Neural cell (in vitro differentiated cells): Measurements from ENCODE around the gene ABHD8. TPM values are rescaled to one million over a fixed set of nuclear protein-coding genes. Genes with fewer than 3 reads are reported as not detected.

Experiments used
- H2AFZ ChIP-seq: fragments of 200-600, 300-800 bp; sonication (generic), shearing (Covaris generic); 2 replicates; pipeline ENCODE4 v1.6.0; 2014; ENCODE audit warnings: low read depth, mild to moderate bottlenecking, antibody characterized with exemption, low read length, moderate library complexity
- H3F3A ChIP-seq: fragments of 200-600 bp; shearing (Covaris generic); 2 replicates; pipeline ENCODE4 v1.6.1; 2016; ENCODE audit warnings: mild to moderate bottlenecking, moderate library complexity, mixed read lengths, antibody characterized with exemption, low read length; ENCODE audit not compliant: insufficient read depth, poor library complexity, severe bottlenecking
- H3K27ac ChIP-seq: fragments of 200-600, 300-800 bp; sonication (generic), shearing (Covaris generic); 2 replicates; pipeline ENCODE4 v1.5.1; 2014; ENCODE audit warnings: mild to moderate bottlenecking, low read length, moderate library complexity
- H3K27me3 ChIP-seq: fragments of 300-800, 200-600 bp; sonication (generic), shearing (Covaris generic); 2 replicates; pipeline ENCODE4 v1.6.0; 2014; ENCODE audit warnings: mild to moderate bottlenecking, low read depth, low read length, moderate library complexity; ENCODE audit not compliant: insufficient read depth
- H3K36me3 ChIP-seq: fragments of 300-800, 200-600 bp; sonication (generic), shearing (Covaris generic); 2 replicates; pipeline ENCODE4 v1.5.1; 2014; ENCODE audit warnings: mild to moderate bottlenecking, antibody characterized with exemption, low read length, moderate library complexity; ENCODE audit not compliant: insufficient read depth
- H3K4me2 ChIP-seq: fragments of 300-800, 200-600 bp; sonication (generic), shearing (Covaris generic); 2 replicates; pipeline ENCODE4 v1.6.0; 2014; ENCODE audit warnings: mild to moderate bottlenecking, low read length
- H3K4me3 ChIP-seq: fragments of 300-800, 200-600 bp; sonication (generic), shearing (Covaris generic); 2 replicates; pipeline ENCODE4 v1.5.1; 2014; ENCODE audit warnings: mild to moderate bottlenecking, low read length, moderate library complexity
- H3K79me2 ChIP-seq: fragments of 200-600 bp; shearing (Covaris generic); replicated peaks from 2 replicates; pipeline ENCODE4 v1.6.0; 2014; ENCODE audit warnings: mild to moderate bottlenecking, low read length, moderate library complexity; ENCODE audit not compliant: insufficient read depth
- H3K9ac ChIP-seq: fragments of 300-800, 200-600 bp; sonication (generic), shearing (Covaris generic); 2 replicates; pipeline ENCODE4 v1.6.1; 2016; ENCODE audit warnings: mild to moderate bottlenecking, low read length, mixed read lengths
- H3K9me2 ChIP-seq: fragments of 200-600 bp; shearing (Covaris generic); 2 replicates; pipeline ENCODE4 v1.6.1; 2016; ENCODE audit warnings: mild to moderate bottlenecking, low read length, mixed read lengths; ENCODE audit not compliant: insufficient read depth
- H3K9me3 ChIP-seq: fragments of 200-600, 300-800 bp; sonication (generic), shearing (Covaris generic); 2 replicates; pipeline ENCODE4 v1.6.1; 2016; ENCODE audit warnings: mild to moderate bottlenecking, mixed run types, low read length, moderate library complexity, mixed read lengths
- H4K20me1 ChIP-seq: fragments of 200-600 bp; shearing (Covaris generic); 2 replicates; pipeline ENCODE4 v1.6.1; 2016; ENCODE audit warnings: mild to moderate bottlenecking, mixed run types; ENCODE audit not compliant: insufficient read depth
- CTCF ChIP-seq: fragments of 450-650 bp; IDR thresholded peaks from 2 replicates; pipeline ENCODE4 v1.5.1; 2014; ENCODE audit warnings: antibody characterized with exemption, mild to moderate bottlenecking, moderate library complexity; ENCODE audit not compliant: poor library complexity, severe bottlenecking
- EP300 ChIP-seq: fragments of 450-650 bp; conservative IDR thresholded peaks from 2 replicates; pipeline ENCODE4 v1.6.1; 2014; ENCODE audit warnings: antibody characterized with exemption, mild to moderate bottlenecking, moderate library complexity; ENCODE audit not compliant: poor library complexity, severe bottlenecking
- EZH2 ChIP-seq: fragments of 200-600, 300-800 bp; shearing (Covaris generic), sonication (generic); IDR thresholded peaks from 2 replicates; pipeline ENCODE4 v1.6.1; 2014; ENCODE audit warnings: antibody characterized with exemption, low read length, borderline replicate concordance, mild to moderate bottlenecking; ENCODE audit not compliant: insufficient read depth, poor library complexity, severe bottlenecking
- MXI1 ChIP-seq: fragments of 450-650 bp; conservative IDR thresholded peaks from 2 replicates; pipeline ENCODE4 v1.6.1; 2014; ENCODE audit warnings: antibody characterized with exemption, mild to moderate bottlenecking; ENCODE audit not compliant: poor library complexity, severe bottlenecking
- POLR2AphosphoS5 ChIP-seq: IDR thresholded peaks from 2 replicates; pipeline ENCODE4 v1.6.1; 2012
- RAD21 ChIP-seq: fragments of 450-650 bp; conservative IDR thresholded peaks from 2 replicates; pipeline ENCODE4 v1.6.1; 2014; ENCODE audit warnings: antibody characterized with exemption, mild to moderate bottlenecking, moderate library complexity
- REST ChIP-seq: IDR thresholded peaks from 2 replicates; pipeline ENCODE4 v1.6.1; 2012; ENCODE audit warnings: borderline replicate concordance
- SMC3 ChIP-seq: fragments of 450-650 bp; conservative IDR thresholded peaks from 2 replicates; pipeline ENCODE4 v1.6.1; 2014; ENCODE audit warnings: antibody characterized with exemption, mild to moderate bottlenecking, moderate library complexity; ENCODE audit not compliant: poor library complexity
- TAF1 ChIP-seq: IDR thresholded peaks from 2 replicates; pipeline ENCODE4 v1.6.1; 2012; ENCODE audit warnings: low read depth
- polyA plus RNA-seq: library from polyadenylated mRNA; depleted of rRNA; stranded (reverse); fragments of >200 nt; gene quantifications from 2 replicates; pipeline ENCODE4 v1.2.3, GENCODE V29; 2014

ABHD8 gene
- polyA plus RNA-seq, 1 donor from 2014 or later: 28.1 TPM

GRCh38 chr19:17243211-17243829 lies 59.9 kb downstream of the ABHD8 start:
- no peak overlapping the region for H2AFZ ChIP-seq
- H3K27me3 ChIP-seq: no peaks in the 10 kb centered on the region
- no peaks in the 10 kb centered on the region for H4K20me1 ChIP-seq
- no peaks in the 10 kb centered on the region for H3F3A ChIP-seq
- H3K79me2 ChIP-seq: peaks cover 13% of the 10 kb centered on the region
- H3K9me3 ChIP-seq: no peaks in the 10 kb centered on the region
- H3K4me3 ChIP-seq: peak overlapping the region; percentile 70
- no peaks in the 10 kb centered on the region for H3K36me3 ChIP-seq
- H3K4me2 ChIP-seq: peak overlapping the region; percentile 59
- H3K9ac ChIP-seq: peak overlapping the region; percentile 57
- no peak for TF ChIP-seq CTCF
- TF ChIP-seq MXI1: no peak
- no peak for TF ChIP-seq EP300
- TF ChIP-seq SMC3: no peak
- no peak for TF ChIP-seq EZH2
- TF ChIP-seq TAF1: no peak
- no peak for TF ChIP-seq RAD21
- TF ChIP-seq POLR2AphosphoS5: no peak
- TF ChIP-seq REST: no peak
- no peak overlapping the region for H3K27ac ChIP-seq
- H3K9me2 ChIP-seq: no peaks in the 10 kb centered on the region

- no peak overlapping the region for H3K4me3 ChIP-seq
Measured at GRCh38 chr19:17242431-17243208, 60.6 kb downstream of the ABHD8 start.

More at GRCh38 chr19:17242431-17243208, 60.6 kb downstream of the ABHD8 start:
- no peaks in the 10 kb centered on the region for H3K9me2 ChIP-seq
- no peak overlapping the region for H3K9ac ChIP-seq
- H3K9me3 ChIP-seq: no peaks in the 10 kb centered on the region
- H3K36me3 ChIP-seq: no peaks in the 10 kb centered on the region
- H3K79me2 ChIP-seq: peaks cover 13% of the 10 kb centered on the region
- no peak overlapping the region for H3K4me2 ChIP-seq
- H3K27ac ChIP-seq: no peak overlapping the region
- no peaks in the 10 kb centered on the region for H3F3A ChIP-seq
- no peak overlapping the region for H2AFZ ChIP-seq
- H4K20me1 ChIP-seq: no peaks in the 10 kb centered on the region
- TF ChIP-seq MXI1: no peak
- no peak for TF ChIP-seq EP300
- TF ChIP-seq SMC3: no peak
- no peak for TF ChIP-seq REST
- TF ChIP-seq EZH2: no peak
- no peak for TF ChIP-seq POLR2AphosphoS5
- no peak for TF ChIP-seq CTCF
- no peak for TF ChIP-seq RAD21
- no peak for TF ChIP-seq TAF1
- no peaks in the 10 kb centered on the region for H3K27me3 ChIP-seq
